ENCODE results near the gene TNFSF10.

DNA sequence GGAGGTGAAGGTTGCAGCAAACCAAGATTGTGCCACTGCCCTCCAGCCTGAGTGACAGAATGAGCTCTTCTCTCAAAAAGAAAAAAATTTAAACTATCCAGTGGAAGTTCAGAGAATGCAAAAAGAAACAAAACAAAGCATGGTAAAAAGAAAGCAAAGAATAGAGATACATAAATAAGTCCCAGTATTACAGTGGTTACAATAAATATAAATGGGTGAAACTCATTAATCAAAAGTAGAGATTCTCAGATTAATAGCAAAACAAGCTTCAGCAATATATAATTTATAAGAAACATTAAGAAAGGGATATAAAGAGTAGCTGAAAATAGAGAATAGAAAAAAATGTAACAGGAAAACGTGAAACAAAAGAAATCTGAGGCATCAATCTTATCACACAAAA lies 51.3 kb downstream of the TNFSF10 start:
- TF ChIP-seq POLR2AphosphoS5 (IDR thresholded peaks at IDR 0.05; ENCODE audit: low read depth, low read length) = no peak
- TF ChIP-seq REST (IDR thresholded peaks at IDR 0.05; ENCODE audit: insufficient read depth in 1 of 2, low read depth in 2 of 2, low read length in 2 of 2) = no peak
- no peak for TF ChIP-seq SIN3A (IDR thresholded peaks at IDR 0.05; ENCODE audit: borderline replicate concordance, insufficient read depth, low read length)
